ENCODE measurements around the gene EFHC1.

EFHC1 gene

GRCh38 chr6:52505726-52506409, 85.7 kb downstream of the EFHC1 start:
- peaks cover 14% of the 10 kb centered on the region for H3K36me3 Mint-ChIP-seq (ENCODE audit: insufficient read depth)
- no peak overlapping the region for H3K4me3 Mint-ChIP-seq
- no peak for ATAC-seq (replicated peaks)
- no peaks in the 10 kb centered on the region for H3K4me1 Mint-ChIP-seq (ENCODE audit: low read depth in 2 of 2)
- H3K27me3 Mint-ChIP-seq = no peaks in the 10 kb centered on the region
- no peak for DNase-seq
- H3K27ac Mint-ChIP-seq = peak overlapping the region in 1 of 2 donors; percentile 44
- H3K9me3 Mint-ChIP-seq = no peaks in the 10 kb centered on the region

GRCh38 chr6:52506476-52506875, 86.3 kb downstream of the EFHC1 start:
- Mint-ChIP-seq H3K9me3 (no peaks in the 10 kb centered on the region), H3K4me3 (no peak overlapping the region), H3K27me3 (no peaks in the 10 kb centered on the region), H3K27ac (peak overlapping the region in 1 of 2 donors; percentile 41), H3K36me3 (ENCODE audit: insufficient read depth) (peaks cover 14% of the 10 kb centered on the region), H3K4me1 (ENCODE audit: low read depth in 2 of 2) (no peaks in the 10 kb centered on the region)
- no peak for DNase-seq
- ATAC-seq (replicated peaks) = no peak

- no peaks in the 10 kb centered on the region for H3K27me3 Mint-ChIP-seq
- no peaks in the 10 kb centered on the region for H3K9me3 Mint-ChIP-seq
- no peak overlapping the region for H3K4me3 Mint-ChIP-seq
- no peaks in the 10 kb centered on the region for H3K4me1 Mint-ChIP-seq (ENCODE audit: low read depth in 2 of 2)
- DNase-seq (no peak), ATAC-seq (replicated peaks) (no peak)
- peaks cover 14% of the 10 kb centered on the region for H3K36me3 Mint-ChIP-seq (ENCODE audit: insufficient read depth)
- H3K27ac Mint-ChIP-seq = peak overlapping the region in 1 of 2 donors; percentile 83
These were observed 87.6 kb downstream of the EFHC1 start for GRCh38 chr6:52507557-52508260.

DNA sequence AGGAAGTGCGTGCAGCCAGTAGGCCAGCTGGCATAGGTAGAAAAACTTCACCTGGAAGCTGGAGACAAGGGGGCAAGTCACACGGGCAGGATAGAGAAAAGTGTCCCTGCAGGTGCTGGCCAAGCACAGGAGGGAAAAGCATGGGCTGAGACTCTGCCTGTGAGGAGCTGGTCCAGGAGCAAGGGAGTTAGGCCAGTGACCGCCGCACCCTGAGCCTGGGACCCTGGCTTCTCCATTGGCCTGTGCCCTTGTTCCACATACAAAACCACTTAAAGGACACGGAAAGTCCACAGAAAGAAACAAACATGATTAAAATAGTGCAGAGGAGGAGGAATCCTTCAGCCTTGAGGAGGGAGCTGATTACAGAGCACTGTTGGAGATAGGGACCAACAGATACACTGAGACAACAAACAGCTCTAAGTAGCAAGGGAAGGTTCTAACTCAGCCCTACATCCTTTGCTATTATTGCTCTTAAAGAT, 88.2 kb downstream of the EFHC1 start:
- DNase-seq (no peak), ATAC-seq (replicated peaks) (no peak)
- H3K27ac Mint-ChIP-seq = no peak overlapping the region
- no peaks in the 10 kb centered on the region for H3K27me3 Mint-ChIP-seq
- no peaks in the 10 kb centered on the region for H3K4me1 Mint-ChIP-seq (ENCODE audit: low read depth in 2 of 2)
- H3K36me3 Mint-ChIP-seq (ENCODE audit: insufficient read depth) = peaks cover 14% of the 10 kb centered on the region
- H3K4me3 Mint-ChIP-seq = peak overlapping the region in 1 of 2 donors; percentile 23
- no peaks in the 10 kb centered on the region for H3K9me3 Mint-ChIP-seq

DNA sequence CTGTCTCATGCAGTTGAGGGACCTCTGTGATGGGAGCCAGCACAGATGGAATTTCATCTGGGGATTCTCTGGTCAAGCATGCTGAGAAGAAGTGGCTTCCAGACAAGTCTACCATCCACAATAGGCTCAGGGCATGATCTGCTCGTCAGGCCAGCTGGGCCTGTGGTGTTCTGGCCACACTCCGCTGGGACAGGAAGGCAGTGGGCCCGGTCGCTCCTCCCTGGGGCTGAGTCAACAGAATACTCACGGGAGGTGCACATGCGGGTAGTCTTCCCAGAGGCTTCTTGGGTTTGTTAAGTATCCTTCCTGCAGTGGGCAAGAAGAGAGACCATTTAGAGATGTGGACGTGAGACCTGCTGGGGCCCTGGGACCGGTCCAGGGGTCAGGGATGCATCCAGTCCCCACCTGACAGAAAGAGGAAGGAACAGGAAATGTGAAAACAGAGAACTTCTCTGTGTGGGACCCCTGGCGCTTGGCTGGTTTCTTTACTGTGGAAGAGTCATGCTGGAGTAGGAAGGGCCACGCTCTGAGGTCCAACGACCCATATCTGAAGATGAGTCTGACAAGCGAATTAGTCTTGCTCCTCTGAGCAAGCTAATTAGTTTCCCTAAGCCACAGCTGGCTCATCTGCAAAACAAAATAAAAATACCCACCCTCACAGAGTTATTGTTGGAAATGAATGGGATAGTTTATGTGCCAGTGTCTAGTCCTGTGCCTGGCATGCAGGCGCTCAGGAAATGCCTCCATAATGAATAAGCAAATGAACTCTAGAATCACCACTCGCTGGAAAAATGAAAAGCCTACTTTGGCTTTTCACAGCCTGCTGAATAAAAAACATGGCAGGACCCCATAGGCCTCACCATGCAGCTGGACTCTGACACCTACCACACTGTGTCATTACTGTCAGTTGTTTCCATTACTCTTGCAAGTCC, 89.4 kb downstream of the EFHC1 start:
- Mint-ChIP-seq H3K27me3 (no peaks in the 10 kb centered on the region), H3K4me1 (ENCODE audit: low read depth in 2 of 2) (no peaks in the 10 kb centered on the region), H3K36me3 (ENCODE audit: insufficient read depth) (peaks cover 18% of the 10 kb centered on the region), H3K9me3 (no peaks in the 10 kb centered on the region), H3K4me3 (no peak overlapping the region), H3K27ac (no peak overlapping the region)
- ATAC-seq (replicated peaks) = no peak
- DNase-seq = no peak

DNA sequence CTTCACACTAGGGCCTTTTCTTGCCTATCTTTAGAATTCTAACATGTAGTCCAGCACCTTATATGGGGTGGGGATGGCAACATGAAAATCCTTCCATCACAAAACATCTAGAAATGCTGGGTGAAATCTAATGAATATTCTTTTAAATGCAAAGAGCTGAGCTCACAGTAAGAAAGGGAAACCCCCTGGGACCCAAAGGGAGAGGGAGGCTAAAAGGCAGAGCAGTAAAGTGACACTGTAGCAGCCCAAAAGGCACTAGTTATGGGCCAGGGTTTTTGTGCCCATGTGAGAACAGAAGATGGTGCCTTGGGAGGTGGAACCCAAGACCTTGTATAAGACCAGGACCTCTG, 90.0 kb downstream of the EFHC1 start:
- peak overlapping the region in 1 of 2 donors; percentile 58 for H3K27ac Mint-ChIP-seq
- ATAC-seq (replicated peaks) (no peak), DNase-seq (no peak)
- no peaks in the 10 kb centered on the region for H3K9me3 Mint-ChIP-seq
- peaks cover 18% of the 10 kb centered on the region for H3K36me3 Mint-ChIP-seq (ENCODE audit: insufficient read depth)
- H3K4me1 Mint-ChIP-seq (ENCODE audit: low read depth in 2 of 2) = no peaks in the 10 kb centered on the region
- no peaks in the 10 kb centered on the region for H3K27me3 Mint-ChIP-seq
- no peak overlapping the region for H3K4me3 Mint-ChIP-seq

- ATAC-seq (replicated peaks) = no peak
- no peak overlapping the region for H3K27ac Mint-ChIP-seq
- no peaks in the 10 kb centered on the region for H3K4me1 Mint-ChIP-seq (ENCODE audit: low read depth in 2 of 2)
- H3K27me3 Mint-ChIP-seq = no peaks in the 10 kb centered on the region
- DNase-seq = no peak
- H3K9me3 Mint-ChIP-seq = no peaks in the 10 kb centered on the region
- H3K4me3 Mint-ChIP-seq = no peak overlapping the region
- H3K36me3 Mint-ChIP-seq (ENCODE audit: insufficient read depth) = peaks cover 18% of the 10 kb centered on the region
These were observed 91.0 kb downstream of the EFHC1 start for GRCh38 chr6:52511163-52511562.

DNA sequence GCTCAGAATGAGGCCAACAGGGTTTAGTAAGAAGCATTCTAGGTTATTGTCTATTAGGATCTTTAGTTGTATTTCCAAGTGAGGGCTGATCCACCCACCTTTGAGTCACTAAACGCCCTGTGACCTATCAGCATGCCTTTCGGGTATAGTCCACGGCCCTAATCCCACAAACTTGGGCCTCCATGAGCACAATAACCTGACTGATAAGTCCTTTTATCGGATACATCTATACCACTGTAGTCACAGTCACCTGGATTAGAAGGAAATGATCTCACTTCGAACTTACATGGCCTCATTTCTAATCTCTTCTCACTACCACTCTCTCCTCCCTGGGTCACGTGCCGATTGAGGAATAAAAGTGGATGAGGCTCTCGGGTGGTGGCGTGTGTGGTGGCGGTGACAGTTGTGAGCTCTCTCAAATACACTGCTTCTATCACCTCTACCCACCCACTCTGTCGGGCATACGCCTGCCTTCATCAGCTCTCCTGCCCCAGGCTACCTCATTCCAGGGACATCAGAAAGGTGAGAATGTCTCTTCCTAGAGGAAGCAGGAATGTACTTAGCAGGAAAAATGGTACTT, 91.5 kb downstream of the EFHC1 start:
- peaks cover 18% of the 10 kb centered on the region for H3K36me3 Mint-ChIP-seq (ENCODE audit: insufficient read depth)
- no peaks in the 10 kb centered on the region for H3K27me3 Mint-ChIP-seq
- no peaks in the 10 kb centered on the region for H3K9me3 Mint-ChIP-seq
- H3K4me1 Mint-ChIP-seq (ENCODE audit: low read depth in 2 of 2) = no peaks in the 10 kb centered on the region
- DNase-seq (no peak), ATAC-seq (replicated peaks) (no peak)
- H3K27ac Mint-ChIP-seq = no peak overlapping the region
- no peak overlapping the region for H3K4me3 Mint-ChIP-seq

DNA sequence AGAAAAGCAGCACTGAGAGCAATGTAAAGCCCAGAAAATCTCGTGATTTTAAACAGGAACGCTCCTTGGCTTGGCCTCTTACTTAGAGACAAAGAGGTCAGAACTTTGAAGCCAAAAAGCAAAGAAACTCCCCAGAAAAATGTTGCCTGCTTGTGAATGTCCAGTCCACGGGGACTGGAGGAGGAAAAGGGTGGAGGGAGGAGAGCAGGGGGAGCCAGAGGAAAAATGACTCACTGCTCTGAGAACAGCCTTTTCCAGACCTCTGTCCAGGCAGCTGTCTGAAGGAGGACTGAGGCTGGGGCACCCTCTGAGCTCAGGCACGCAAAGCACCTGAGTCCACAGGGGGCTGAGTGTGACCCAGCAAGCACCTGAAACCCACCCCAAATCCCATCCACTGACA, 92.1 kb downstream of the EFHC1 start:
- Mint-ChIP-seq H3K27ac (peak overlapping the region in 1 of 2 donors; percentile 79), H3K36me3 (ENCODE audit: insufficient read depth) (peaks cover 18% of the 10 kb centered on the region), H3K4me1 (ENCODE audit: low read depth in 2 of 2) (no peaks in the 10 kb centered on the region), H3K9me3 (no peaks in the 10 kb centered on the region), H3K4me3 (no peak overlapping the region), H3K27me3 (no peaks in the 10 kb centered on the region)
- no peak for DNase-seq
- no peak for ATAC-seq (replicated peaks)

GRCh38 chr6:52513464-52513863, 93.3 kb downstream of the EFHC1 start:
- Mint-ChIP-seq H3K27me3 (no peaks in the 10 kb centered on the region), H3K4me3 (no peak overlapping the region)

GRCh38 chr6:52513896-52514295, 93.8 kb downstream of the EFHC1 start:
- peaks cover 4 to 6% of the 10 kb centered on the region in 2 donors for H3K4me1 Mint-ChIP-seq (ENCODE audit: low read depth in 2 of 2)
- H3K36me3 Mint-ChIP-seq (ENCODE audit: insufficient read depth) = peaks cover 12% of the 10 kb centered on the region
- no peak overlapping the region for H3K4me3 Mint-ChIP-seq
- H3K27ac Mint-ChIP-seq = no peak overlapping the region
- no peak for DNase-seq
- H3K9me3 Mint-ChIP-seq = no peaks in the 10 kb centered on the region
- H3K27me3 Mint-ChIP-seq = no peaks in the 10 kb centered on the region
- ATAC-seq (replicated peaks) = no peak

More at GRCh38 chr6:52513464-52513863, 93.3 kb downstream of the EFHC1 start:
- no peaks in the 10 kb centered on the region for H3K9me3 Mint-ChIP-seq
- ATAC-seq (replicated peaks) = no peak
- H3K4me1 Mint-ChIP-seq (ENCODE audit: low read depth in 2 of 2) = peaks cover 3 to 5% of the 10 kb centered on the region in 2 donors
- H3K27ac Mint-ChIP-seq = peak overlapping the region in 1 of 2 donors; percentile 76
- DNase-seq = no peak
- H3K36me3 Mint-ChIP-seq (ENCODE audit: insufficient read depth) = peaks cover 10% of the 10 kb centered on the region

- Mint-ChIP-seq H3K36me3 (ENCODE audit: insufficient read depth) (peaks cover 10% of the 10 kb centered on the region), H3K27ac (peak overlapping the region in 1 of 2 donors; percentile 41), H3K4me1 (ENCODE audit: low read depth in 2 of 2) (peaks cover 8 to 9% of the 10 kb centered on the region in 2 donors), H3K9me3 (no peaks in the 10 kb centered on the region), H3K27me3 (no peaks in the 10 kb centered on the region), H3K4me3 (no peak overlapping the region)
- no peak for ATAC-seq (replicated peaks)
- DNase-seq = no peak
These were observed 94.4 kb downstream of the EFHC1 start for GRCh38 chr6:52514514-52514913.
